ENCODE measurements around the gene KLK13.

DNA sequence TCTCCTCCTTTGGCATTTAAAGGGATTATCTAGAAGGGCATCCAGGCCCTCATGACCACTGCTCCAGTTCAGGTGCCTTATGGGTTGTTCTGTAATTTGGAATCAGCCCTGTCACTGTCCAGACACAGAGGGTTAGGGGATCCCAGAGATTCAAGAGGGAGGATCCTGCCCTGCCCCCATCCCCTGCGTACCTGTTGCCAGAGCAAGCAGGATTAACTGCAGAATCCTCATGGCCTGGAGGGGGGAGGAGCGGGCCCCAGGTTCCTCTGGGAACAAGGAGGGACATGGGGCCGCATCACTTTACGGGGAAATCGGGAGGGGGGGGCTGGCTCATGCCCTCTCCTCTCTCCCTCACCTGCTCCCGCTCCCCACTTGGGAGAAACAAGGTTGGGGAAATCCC, 39.5 kb downstream of the KLK13 start:
- TF ChIP-seq POLR2A (IDR thresholded peaks at IDR 0.05; ENCODE audit: control extremely low read depth in 1 of 2, low read depth in 2 of 2, low read length in 2 of 2) (no peak), RAD21 (IDR thresholded peaks at IDR 0.05 in 1 of 2, conservative IDR thresholded peaks at IDR 0.05 in 1 of 2; ENCODE audit: low read depth in 2 of 2, low read length in 2 of 2) (no peak), POLR2AphosphoS5 (IDR thresholded peaks at IDR 0.05; ENCODE audit: low read depth, low read length) (no peak), ZNF274 (IDR thresholded peaks at IDR 0.05; ENCODE audit: borderline replicate concordance, extremely low read depth, low read length) (no peak), RFX5 (IDR thresholded peaks at IDR 0.05; ENCODE audit: borderline replicate concordance, low read depth, low read length) (no peak), FOSL1 (IDR thresholded peaks at IDR 0.05; ENCODE audit: insufficient read depth, low read depth, low read length) (no peak)
- TF ChIP-seq, protein P1, sequence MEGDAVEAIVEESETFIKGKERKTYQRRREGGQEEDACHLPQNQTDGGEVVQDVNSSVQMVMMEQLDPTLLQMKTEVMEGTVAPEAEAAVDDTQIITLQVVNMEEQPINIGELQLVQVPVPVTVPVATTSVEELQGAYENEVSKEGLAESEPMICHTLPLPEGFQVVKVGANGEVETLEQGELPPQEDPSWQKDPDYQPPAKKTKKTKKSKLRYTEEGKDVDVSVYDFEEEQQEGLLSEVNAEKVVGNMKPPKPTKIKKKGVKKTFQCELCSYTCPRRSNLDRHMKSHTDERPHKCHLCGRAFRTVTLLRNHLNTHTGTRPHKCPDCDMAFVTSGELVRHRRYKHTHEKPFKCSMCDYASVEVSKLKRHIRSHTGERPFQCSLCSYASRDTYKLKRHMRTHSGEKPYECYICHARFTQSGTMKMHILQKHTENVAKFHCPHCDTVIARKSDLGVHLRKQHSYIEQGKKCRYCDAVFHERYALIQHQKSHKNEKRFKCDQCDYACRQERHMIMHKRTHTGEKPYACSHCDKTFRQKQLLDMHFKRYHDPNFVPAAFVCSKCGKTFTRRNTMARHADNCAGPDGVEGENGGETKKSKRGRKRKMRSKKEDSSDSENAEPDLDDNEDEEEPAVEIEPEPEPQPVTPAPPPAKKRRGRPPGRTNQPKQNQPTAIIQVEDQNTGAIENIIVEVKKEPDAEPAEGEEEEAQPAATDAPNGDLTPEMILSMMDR (IDR thresholded peaks at IDR 0.05; ENCODE audit: control extremely low read depth in 1 of 3, insufficient read depth in 1 of 3, low read depth in 1 of 3, low read length in 3 of 3), result no peak
